MCF 10A (cell line): Measurements from ENCODE around the gene ARIH1. TPM values are rescaled to one million over a fixed set of nuclear protein-coding genes. Genes with fewer than 3 reads are reported as not detected.
"Not testable (repeated sequence)": the region's sequence is repeated elsewhere in the genome, so short reads cannot be mapped to it uniquely, and the experiment has no call there.

Experiments used
- Bru-seq: library from RNA; stranded (reverse); fragments of 400-500 nt; gene quantifications from one replicate; lab custom pipeline; 2021; lab: Mats Ljungman, UMichigan
- BruChase-seq, 2 experiments: library from RNA; stranded (reverse); fragments of 400-500 nt; gene quantifications; one replicate each; lab custom pipeline; 2021; lab: Mats Ljungman, UMichigan
- BruUV-seq: library from RNA; stranded (reverse); fragments of 400-500 nt; replicated peaks from 2 replicates; lab custom pipeline; 2021; lab: Mats Ljungman, UMichigan
- CTCF ChIA-PET: fragments of 300-600 bp; sonication (Branson Sonifier 250); formaldehyde crosslinking; extraction: SDS; loops from one replicate; lab custom pipeline; 2021; ENCODE audit warnings: antibody characterized with exemption, inconsistent platforms; lab: Yijun Ruan, JAX
- POLR2A ChIA-PET: fragments of 300-600, 350-650 bp; sonication (Branson Sonifier 250); formaldehyde crosslinking; extraction: SDS; loops from one replicate; lab custom pipeline; 2020; ENCODE audit warnings: antibody characterized with exemption, inconsistent platforms; lab: Yijun Ruan, JAX
- DNase-seq: peaks from one replicate; pipeline ENCODE4 v3.0.0-alpha.2; 2018; ENCODE audit not compliant: unreplicated experiment
- H3K27ac Mint-ChIP-seq: one replicate; pipeline ENCODE4 v1.8.0; 2022; ENCODE audit warnings: mild to moderate bottlenecking, low read depth, mixed read lengths; ENCODE audit not compliant: unreplicated experiment
- H3K27me3 Mint-ChIP-seq: one replicate; pipeline ENCODE4 v1.8.0; 2022; ENCODE audit warnings: mixed read lengths; ENCODE audit not compliant: insufficient read depth, unreplicated experiment
- H3K36me3 Mint-ChIP-seq: one replicate; pipeline ENCODE4 v1.8.0; 2022; ENCODE audit warnings: mild to moderate bottlenecking, moderate library complexity, mixed read lengths; ENCODE audit not compliant: insufficient read depth, unreplicated experiment
- H3K4me1 Mint-ChIP-seq: one replicate; pipeline ENCODE4 v1.8.0; 2022; ENCODE audit warnings: mixed read lengths; ENCODE audit not compliant: insufficient read depth, unreplicated experiment
- H3K4me3 Mint-ChIP-seq: one replicate; pipeline ENCODE4 v1.8.0; 2022; ENCODE audit warnings: mild to moderate bottlenecking, moderate library complexity, mixed read lengths; ENCODE audit not compliant: unreplicated experiment
- H3K9me3 Mint-ChIP-seq: one replicate; pipeline ENCODE4 v1.8.0; 2022; ENCODE audit warnings: mixed read lengths; ENCODE audit not compliant: unreplicated experiment
- CTCF ChIP-seq: fragments of 200-600 bp; IDR thresholded peaks from one replicate; pipeline ENCODE4 v1.8.0; 2022; ENCODE audit warnings: antibody characterized with exemption, mild to moderate bottlenecking; ENCODE audit not compliant: unreplicated experiment
- intact Hi-C: fragments of 100-400 bp; cut with micrococcal nuclease; formaldehyde crosslinking; loops from 2 replicates; pipeline ENCODE4 v1.14.1; 2022
- long read RNA-seq: library from polyadenylated mRNA; stranded (forward); transcript quantifications from one replicate; pipeline ENCODE4 v2.0.0, GENCODE V29; 2022
- total RNA-seq: library from RNA; stranded (reverse); gene quantifications from 2 replicates; pipeline ENCODE4 v1.2.3, GENCODE V29; 2022

Gene ARIH1, protein sequence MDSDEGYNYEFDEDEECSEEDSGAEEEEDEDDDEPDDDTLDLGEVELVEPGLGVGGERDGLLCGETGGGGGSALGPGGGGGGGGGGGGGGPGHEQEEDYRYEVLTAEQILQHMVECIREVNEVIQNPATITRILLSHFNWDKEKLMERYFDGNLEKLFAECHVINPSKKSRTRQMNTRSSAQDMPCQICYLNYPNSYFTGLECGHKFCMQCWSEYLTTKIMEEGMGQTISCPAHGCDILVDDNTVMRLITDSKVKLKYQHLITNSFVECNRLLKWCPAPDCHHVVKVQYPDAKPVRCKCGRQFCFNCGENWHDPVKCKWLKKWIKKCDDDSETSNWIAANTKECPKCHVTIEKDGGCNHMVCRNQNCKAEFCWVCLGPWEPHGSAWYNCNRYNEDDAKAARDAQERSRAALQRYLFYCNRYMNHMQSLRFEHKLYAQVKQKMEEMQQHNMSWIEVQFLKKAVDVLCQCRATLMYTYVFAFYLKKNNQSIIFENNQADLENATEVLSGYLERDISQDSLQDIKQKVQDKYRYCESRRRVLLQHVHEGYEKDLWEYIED
- total RNA-seq (234 and 235 TPM in 2 replicates), Bru-seq, nascent RNA (percentile 95 among the genes with signal in this experiment), BruChase-seq, experiment 1, labeled RNA remaining after a 6-hour chase (percentile 94 among the genes with signal in this experiment), BruChase-seq, experiment 2, labeled RNA remaining after a 2-hour chase (percentile 92 among the genes with signal in this experiment)
- long read RNA-seq, full-length matches to known transcripts = 53 of 69 reads
- long read RNA-seq, partial matches to known transcripts = 0 of 69 reads
- long read RNA-seq, other reads (novel, unspliced or antisense) = 16 of 69 reads

DNA sequence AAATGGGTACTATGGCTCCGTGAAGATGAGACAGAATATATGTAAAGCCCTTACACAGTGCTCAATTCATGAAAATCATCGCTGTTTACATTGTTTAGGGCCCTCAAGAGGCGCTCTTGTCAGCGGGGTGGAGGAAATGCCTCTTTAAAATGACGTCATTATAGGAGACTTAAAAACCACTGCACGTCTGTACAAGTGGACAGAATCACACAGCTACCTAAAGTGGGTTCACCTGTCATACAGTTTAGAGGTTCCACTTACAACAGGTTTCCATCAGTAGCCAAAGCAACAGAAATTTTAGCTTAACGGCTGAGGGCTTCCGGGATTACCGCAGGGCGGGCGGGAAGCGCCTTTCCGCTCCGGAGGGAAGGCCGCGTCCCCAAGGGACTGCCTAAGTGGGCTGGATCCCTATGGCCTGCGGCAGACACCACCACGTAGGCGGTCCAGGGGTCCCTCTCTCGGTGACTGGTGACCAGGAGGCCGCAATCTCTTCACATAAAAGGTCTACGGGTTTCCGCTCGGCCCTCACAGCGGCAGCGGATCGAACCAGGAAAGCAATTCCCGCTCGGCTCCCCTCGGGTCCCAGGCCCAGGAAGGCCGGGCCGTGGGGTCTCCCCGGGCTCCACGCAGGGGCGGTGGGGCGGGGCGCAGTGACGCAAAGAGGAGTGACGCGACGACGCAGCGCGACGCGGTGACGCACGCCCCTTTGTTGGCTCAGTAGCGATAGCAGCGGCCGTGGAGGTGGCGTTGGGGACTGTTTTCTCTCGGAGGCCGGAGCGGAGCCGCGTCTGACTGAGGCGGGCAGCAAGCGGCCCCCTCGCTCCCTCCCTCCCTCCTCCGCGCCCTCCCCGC, at the start of gene ARIH1:
TSS of gene ARIH1 (plus strand) at position 717 of the 852 bp plus-strand sequence. CDS start 310 bp downstream, outside the sequence.
- Mint-ChIP-seq H3K4me1 (peaks cover 6% of the 10 kb centered on the region), H3K36me3 (peaks cover 31% of the 10 kb centered on the region), H3K27ac (peak within 1 kb of the TSS; percentile 100), H3K9me3 (no peaks in the 10 kb centered on the region), H3K27me3 (no peaks in the 10 kb centered on the region), H3K4me3 (peak within 1 kb of the TSS; percentile 91)
- intact Hi-C loops = loop anchor here (5.0 kb wide), 2 partner anchors 58 to 113 kb away; no protein-coding TSS in a partner anchor
- TSS peak; percentile 84 for BruUV-seq
- POLR2A ChIA-PET = interaction anchor here (0.6 to 4.2 kb wide), 45 partner anchors 9 to 1858 kb away, joined by 3 to 45 read pairs (median 4); partner anchors contain the start of genes BBS4, HEXA and HIGD2B
- CTCF ChIA-PET = interaction anchor here (0.5 to 1.5 kb wide), 13 partner anchors 9 to 502 kb away, joined by 3 to 9 read pairs (median 4); partner anchors contain the start of gene HEXA
- peak; percentile 94 for DNase-seq
- TF ChIP-seq CTCF = peak; percentile 32

DNA sequence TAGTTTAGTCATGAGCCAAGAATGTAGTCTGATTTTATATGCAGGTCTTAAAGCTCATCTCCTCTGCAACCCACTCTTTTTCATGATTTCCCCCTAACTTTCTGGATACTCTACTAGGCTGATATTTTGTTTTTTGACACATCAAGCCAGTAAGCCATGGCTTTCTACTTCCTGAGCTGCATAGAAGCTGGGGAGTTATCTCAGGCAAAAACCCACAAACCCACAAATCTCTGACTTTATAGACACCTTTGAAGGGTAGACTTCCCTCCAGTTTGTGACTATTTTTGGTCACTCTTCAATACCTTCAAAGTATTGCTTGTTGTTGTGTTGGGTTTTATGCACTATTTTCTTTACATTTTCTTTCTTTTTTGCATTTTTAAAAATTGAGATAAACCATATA, 47.4 kb upstream of the ARIH1 start:
- no peak overlapping the region for H3K27ac Mint-ChIP-seq
- peaks cover 32% of the 10 kb centered on the region for H3K27me3 Mint-ChIP-seq
- H3K4me1 Mint-ChIP-seq = no peaks in the 10 kb centered on the region
- DNase-seq = no peak
- intact Hi-C loops = no loop called here
- POLR2A ChIA-PET = interaction anchor here (1.5 kb wide), 1 partner anchor 47 kb away, joined by 5 read pairs; no protein-coding TSS in a partner anchor
- CTCF ChIA-PET = no interaction called here
- H3K36me3 Mint-ChIP-seq = no peaks in the 10 kb centered on the region
- H3K4me3 Mint-ChIP-seq = no peak overlapping the region
- no TSS peak for BruUV-seq
- no peak for TF ChIP-seq CTCF
- H3K9me3 Mint-ChIP-seq = peaks cover 20% of the 10 kb centered on the region

DNA sequence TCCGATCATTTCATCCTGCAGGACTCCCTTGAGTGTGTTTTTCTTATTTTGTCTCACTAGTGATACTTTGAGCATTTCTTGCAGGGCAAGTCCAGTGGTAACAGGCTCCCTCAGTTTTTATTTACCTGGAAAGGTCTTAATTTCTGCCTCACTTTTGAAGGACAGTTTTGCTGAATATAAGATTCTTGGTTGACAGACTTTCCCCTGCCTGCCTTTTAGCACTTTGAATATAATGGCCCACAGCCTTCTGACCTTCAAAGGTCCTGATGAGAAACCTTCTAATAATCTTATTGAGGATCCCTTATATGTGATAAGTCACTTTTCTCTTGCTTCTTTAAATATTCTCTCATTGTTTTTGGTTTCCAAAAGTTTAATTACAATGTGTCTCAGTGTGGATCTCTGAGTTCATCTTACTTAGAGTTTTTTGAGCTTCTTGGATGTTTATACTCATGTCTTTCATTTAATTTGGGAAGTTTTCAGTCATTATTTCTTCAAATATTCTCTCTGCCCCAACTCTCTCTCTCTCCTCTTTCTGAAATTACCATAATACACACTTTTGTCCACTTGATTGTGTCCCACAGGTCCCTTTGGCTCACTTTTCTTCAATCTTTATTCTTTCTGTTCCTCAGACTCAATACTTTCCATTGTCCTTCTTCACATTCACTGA, 36.3 kb upstream of the ARIH1 start:
- H3K4me3 Mint-ChIP-seq = no peak overlapping the region
- no peaks in the 10 kb centered on the region for H3K36me3 Mint-ChIP-seq
- ChIA-PET POLR2A (no interaction called here), CTCF (no interaction called here)
- intact Hi-C loops = no loop called here
- no peaks in the 10 kb centered on the region for H3K4me1 Mint-ChIP-seq
- peaks cover 17% of the 10 kb centered on the region for H3K9me3 Mint-ChIP-seq
- BruUV-seq = no TSS peak
- peaks cover 44% of the 10 kb centered on the region for H3K27me3 Mint-ChIP-seq
- no peak overlapping the region for H3K27ac Mint-ChIP-seq
- no peak for DNase-seq
- TF ChIP-seq CTCF = no peak

- H3K4me3 Mint-ChIP-seq, DNase-seq, H3K9me3 Mint-ChIP-seq, CTCF ChIA-PET, H3K36me3 Mint-ChIP-seq, BruUV-seq, intact Hi-C loops, H3K27ac Mint-ChIP-seq, H3K4me1 Mint-ChIP-seq: not testable (repeated sequence)
- peaks cover 26% of the 10 kb centered on the region for H3K27me3 Mint-ChIP-seq
- POLR2A ChIA-PET = interaction anchor here (0.9 kb wide), 1 partner anchor 31 kb away, joined by 3 read pairs; no protein-coding TSS in a partner anchor
Observed at GRCh38 chr15:72442848-72443247, 31.3 kb upstream of the ARIH1 start.
